DND-41 (cell line): Measurements from ENCODE around the gene NIT2.

Experiments
- CTCF ChIP-seq: IDR thresholded peaks from 2 replicates; pipeline ENCODE4 v1.5.1; 2012; ENCODE audit warnings: borderline replicate concordance, low read length, moderate library complexity, mild to moderate bottlenecking; ENCODE audit not compliant: poor library complexity, severe bottlenecking; ENCODE audit errors: extremely low read depth
- EZH2 ChIP-seq: IDR thresholded peaks from 3 replicates; pipeline ENCODE4 v1.6.1; 2012; ENCODE audit warnings: borderline replicate concordance, low read depth, mild to moderate bottlenecking, moderate library complexity, low read length, inconsistent platforms; ENCODE audit not compliant: severe bottlenecking

GRCh38 chr3:100395679-100396431, 61.3 kb downstream of the NIT2 start:
- TF ChIP-seq CTCF, result no peak
- no peak for TF ChIP-seq EZH2
